Measurements from ENCODE around the gene INPP5D.
A peak's percentile ranks its signal among the peaks of the same experiment; 100 is the strongest.

Gene INPP5D

DNA sequence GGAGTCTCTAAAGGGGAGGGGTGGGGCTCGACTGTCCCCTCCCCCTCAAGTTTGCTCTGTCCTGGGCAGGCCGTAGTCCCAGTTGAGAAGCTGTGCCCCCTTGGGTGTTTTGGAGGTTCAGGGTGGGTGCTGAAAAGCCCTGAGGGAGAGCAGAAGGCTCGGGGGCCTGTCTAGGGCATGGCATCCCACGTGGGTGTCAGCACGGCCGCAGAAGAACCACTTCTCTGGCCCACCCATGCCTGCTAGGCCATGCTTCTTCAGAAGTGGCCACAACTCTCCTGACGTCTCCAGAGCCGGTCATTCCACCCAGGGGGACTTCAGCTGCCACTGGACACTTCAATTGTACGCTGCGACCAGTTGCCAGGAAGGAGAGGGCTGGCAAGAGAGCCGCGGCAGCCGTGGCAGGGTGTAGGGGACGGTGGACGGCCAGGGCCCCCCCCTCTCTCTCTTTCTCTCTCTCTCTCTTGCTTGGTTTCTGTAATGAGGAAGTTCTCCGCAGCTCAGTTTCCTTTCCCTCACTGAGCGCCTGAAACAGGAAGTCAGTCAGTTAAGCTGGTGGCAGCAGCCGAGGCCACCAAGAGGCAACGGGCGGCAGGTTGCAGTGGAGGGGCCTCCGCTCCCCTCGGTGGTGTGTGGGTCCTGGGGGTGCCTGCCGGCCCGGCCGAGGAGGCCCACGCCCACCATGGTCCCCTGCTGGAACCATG lies at the start of gene INPP5D:
Gene INPP5D (plus strand): TSS at position 546 of the 704 bp plus-strand sequence. CDS start 137 bp downstream, at position 683.
- TF ChIP-seq, protein P1, sequence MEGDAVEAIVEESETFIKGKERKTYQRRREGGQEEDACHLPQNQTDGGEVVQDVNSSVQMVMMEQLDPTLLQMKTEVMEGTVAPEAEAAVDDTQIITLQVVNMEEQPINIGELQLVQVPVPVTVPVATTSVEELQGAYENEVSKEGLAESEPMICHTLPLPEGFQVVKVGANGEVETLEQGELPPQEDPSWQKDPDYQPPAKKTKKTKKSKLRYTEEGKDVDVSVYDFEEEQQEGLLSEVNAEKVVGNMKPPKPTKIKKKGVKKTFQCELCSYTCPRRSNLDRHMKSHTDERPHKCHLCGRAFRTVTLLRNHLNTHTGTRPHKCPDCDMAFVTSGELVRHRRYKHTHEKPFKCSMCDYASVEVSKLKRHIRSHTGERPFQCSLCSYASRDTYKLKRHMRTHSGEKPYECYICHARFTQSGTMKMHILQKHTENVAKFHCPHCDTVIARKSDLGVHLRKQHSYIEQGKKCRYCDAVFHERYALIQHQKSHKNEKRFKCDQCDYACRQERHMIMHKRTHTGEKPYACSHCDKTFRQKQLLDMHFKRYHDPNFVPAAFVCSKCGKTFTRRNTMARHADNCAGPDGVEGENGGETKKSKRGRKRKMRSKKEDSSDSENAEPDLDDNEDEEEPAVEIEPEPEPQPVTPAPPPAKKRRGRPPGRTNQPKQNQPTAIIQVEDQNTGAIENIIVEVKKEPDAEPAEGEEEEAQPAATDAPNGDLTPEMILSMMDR (IDR thresholded peaks at IDR 0.05; ENCODE audit: insufficient read depth, low read depth, low read length, missing control alignments) = no peak

DNA sequence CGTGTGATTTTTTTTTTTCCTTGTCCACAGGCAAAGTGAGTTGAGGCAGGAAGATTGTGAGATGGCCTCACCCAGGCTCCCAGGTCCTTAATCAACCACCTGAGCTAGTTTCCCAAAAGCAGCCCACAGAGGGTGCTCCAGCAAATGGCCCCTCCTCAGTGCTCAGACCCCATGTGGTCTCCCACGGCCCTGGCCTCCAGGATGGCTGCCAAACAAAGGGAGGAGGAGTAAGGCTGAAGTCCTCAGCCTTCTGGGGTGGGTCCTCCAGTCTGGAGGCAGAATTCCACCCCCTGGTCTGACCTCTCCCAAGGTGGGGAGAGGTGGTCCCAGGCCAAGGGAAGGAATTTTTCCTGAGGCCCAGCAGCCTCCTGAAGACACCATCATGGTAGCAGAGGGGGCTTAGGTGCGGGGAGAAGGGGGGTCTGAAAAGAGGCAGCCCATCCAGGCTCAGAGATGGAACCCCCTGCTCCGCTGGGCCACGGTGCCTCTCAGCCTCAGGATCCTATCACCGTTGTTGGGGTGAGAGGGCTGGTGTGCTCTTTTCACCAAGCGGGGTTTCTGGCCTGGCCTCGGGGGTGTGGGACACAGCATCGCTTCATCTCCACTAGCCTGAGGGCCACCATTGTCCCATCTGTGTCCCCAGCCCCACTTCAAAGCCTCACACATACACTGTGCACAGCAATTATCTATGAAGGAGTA lies 49.4 kb upstream of the INPP5D start:
- no peak overlapping the region for H3K4me3 ChIP-seq (ENCODE audit: low read depth, low read length)
- TF ChIP-seq, protein P1 (IDR thresholded peaks at IDR 0.05; ENCODE audit: insufficient read depth, low read depth, low read length, missing control alignments) = no peak
- DNase-seq (ENCODE audit: low read depth) = no peak

More for the DNA sequence above, at the start of gene INPP5D:
- peak within 1 kb of the TSS; percentile 95 for H3K4me3 ChIP-seq (ENCODE audit: low read depth, low read length)
- peak; percentile 92 for DNase-seq (ENCODE audit: low read depth)

DNA sequence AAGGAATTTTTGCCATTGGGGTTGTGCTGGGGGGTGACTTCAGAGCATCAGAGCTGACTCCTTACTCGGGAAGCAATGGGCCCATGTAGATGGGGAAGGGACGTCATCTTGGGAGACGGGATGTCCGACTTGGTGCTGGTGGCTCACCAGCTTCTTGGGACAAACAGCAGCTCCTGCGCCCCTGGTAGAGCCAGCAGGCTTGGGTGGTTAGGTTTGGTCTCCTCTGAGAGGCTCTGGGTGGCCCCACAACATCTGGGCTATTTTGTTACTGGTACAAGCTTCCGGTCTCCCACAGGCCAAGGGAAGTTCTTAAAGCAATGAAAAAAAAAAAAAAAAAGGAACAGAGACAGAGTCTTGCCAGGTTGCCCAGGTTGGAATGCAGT lies 48.9 kb upstream of the INPP5D start:
- TF ChIP-seq, protein P1 (IDR thresholded peaks at IDR 0.05; ENCODE audit: insufficient read depth, low read depth, low read length, missing control alignments) = no peak
- no peak for DNase-seq (ENCODE audit: low read depth)
- H3K4me3 ChIP-seq (ENCODE audit: low read depth, low read length) = no peak overlapping the region

GRCh38 chr2:233011702-233012131 lies 48.4 kb upstream of the INPP5D start:
- H3K4me3 ChIP-seq (ENCODE audit: low read depth, low read length) = no peak overlapping the region
- no peak for DNase-seq (ENCODE audit: low read depth)
- TF ChIP-seq, protein P1 (IDR thresholded peaks at IDR 0.05; ENCODE audit: insufficient read depth, low read depth, low read length, missing control alignments) = no peak

DNA sequence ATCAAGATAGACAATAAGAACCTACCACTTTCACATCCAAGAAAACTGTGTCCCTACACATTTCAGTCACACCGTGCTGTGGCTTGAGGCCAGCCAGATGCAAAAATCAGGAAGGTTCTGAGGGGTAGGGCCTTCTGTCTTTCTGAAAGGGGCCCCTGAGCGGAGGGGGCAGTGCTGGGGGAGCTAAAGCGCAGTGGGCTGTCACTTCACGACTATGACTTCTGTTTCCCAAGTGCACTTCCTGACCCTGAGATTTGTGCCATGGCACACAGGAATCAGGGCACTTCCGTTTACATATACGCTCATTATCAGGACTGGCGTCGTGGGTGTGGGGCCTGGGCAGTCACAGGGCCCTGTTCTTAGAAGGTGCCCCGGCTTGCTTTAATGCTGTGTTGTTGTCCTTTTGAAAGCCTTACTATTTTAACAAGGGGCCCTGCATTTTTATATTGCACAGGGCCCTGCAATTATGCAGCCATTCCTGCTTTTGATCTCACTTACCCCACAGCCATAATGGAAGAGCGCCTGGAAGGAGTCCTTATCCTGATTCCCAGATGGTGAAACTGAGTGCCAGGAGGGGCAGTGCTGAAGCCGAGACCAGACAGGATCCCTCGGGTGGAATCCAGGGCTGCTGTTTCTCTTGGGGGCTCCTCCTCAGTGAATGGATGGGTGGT lies 47.7 kb upstream of the INPP5D start:
- no peak overlapping the region for H3K4me3 ChIP-seq (ENCODE audit: low read depth, low read length)
- TF ChIP-seq, protein P1 (IDR thresholded peaks at IDR 0.05; ENCODE audit: insufficient read depth, low read depth, low read length, missing control alignments) = no peak

GRCh38 chr2:233013027-233013461 lies 47.1 kb upstream of the INPP5D start, which contains the start of gene NGEF:
TSS of gene NGEF (minus strand) at chr2:233013256. CDS start at chr2:232974890, 38,366 bp downstream.
- H3K4me3 ChIP-seq (ENCODE audit: low read depth, low read length) = no peak within 1 kb of the TSS
- TF ChIP-seq, protein P1 (IDR thresholded peaks at IDR 0.05; ENCODE audit: insufficient read depth, low read depth, low read length, missing control alignments) = no peak
- no peak for DNase-seq (ENCODE audit: low read depth)

More for the DNA sequence above, 47.7 kb upstream of the INPP5D start:
- DNase-seq (ENCODE audit: low read depth) = no peak

Measured in GM12865 (cell line).